HG02798 (cell line): Measurements from ENCODE around the gene MUSK.
"Not testable (repeated sequence)": the region's sequence is repeated elsewhere in the genome, so short reads cannot be mapped to it uniquely, and the experiment has no call there.

Source experiments
- ATAC-seq: cut with Tn5 transposase; IDR thresholded peaks from one replicate; pipeline ENCODE4 v1.9.1; 2021; ENCODE audit warnings: mild to moderate bottlenecking; ENCODE audit not compliant: unreplicated experiment, poor library complexity

The MUSK gene

GRCh38 chr9:110752766-110753165 lies 84.2 kb downstream of the MUSK start:
- ATAC-seq, result no peak

- no peak for ATAC-seq
Measured at GRCh38 chr9:110753731-110754231, 85.2 kb downstream of the MUSK start.

GRCh38 chr9:110755179-110755578 lies 86.6 kb downstream of the MUSK start:
- ATAC-seq, result no peak

GRCh38 chr9:110758201-110758600 lies 89.6 kb downstream of the MUSK start:
- no peak for ATAC-seq

- no peak for ATAC-seq
Measured at GRCh38 chr9:110762783-110763182, 94.2 kb downstream of the MUSK start.

- no peak for ATAC-seq
Measured at GRCh38 chr9:110763568-110763967, 95.0 kb downstream of the MUSK start.

- ATAC-seq, result no peak
Measured at GRCh38 chr9:110764006-110764405, 95.4 kb downstream of the MUSK start.

GRCh38 chr9:110765926-110766325 lies 97.3 kb downstream of the MUSK start:
- ATAC-seq, result no peak

- ATAC-seq, result no peak
Measured at GRCh38 chr9:110767559-110768063, 99.0 kb downstream of the MUSK start.

GRCh38 chr9:110768886-110769285 lies 100.3 kb downstream of the MUSK start:
- no peak for ATAC-seq

GRCh38 chr9:110769667-110770066 lies 101.1 kb downstream of the MUSK start:
- ATAC-seq, result no peak

- no peak for ATAC-seq
Measured at GRCh38 chr9:110775724-110776123, 107.1 kb downstream of the MUSK start.

- ATAC-seq, result no peak
Measured at GRCh38 chr9:110776221-110776620, 107.6 kb downstream of the MUSK start.

GRCh38 chr9:110777196-110777875 lies 108.7 kb downstream of the MUSK start:
- no peak for ATAC-seq

GRCh38 chr9:110777876-110778215 lies 109.3 kb downstream of the MUSK start:
- ATAC-seq, result no peak

GRCh38 chr9:110782701-110783100 lies 114.1 kb downstream of the MUSK start:
- ATAC-seq, result no peak

- ATAC-seq, result no peak
Measured at GRCh38 chr9:110784309-110784708, 115.7 kb downstream of the MUSK start.

GRCh38 chr9:110785166-110785565 lies 116.6 kb downstream of the MUSK start:
- no peak for ATAC-seq

GRCh38 chr9:110788396-110788795 lies 119.8 kb downstream of the MUSK start:
- ATAC-seq, result not testable (repeated sequence)

- no peak for ATAC-seq
Measured at GRCh38 chr9:110788871-110789270, 120.3 kb downstream of the MUSK start.

GRCh38 chr9:110797611-110798010 lies 129.0 kb downstream of the MUSK start:
- ATAC-seq, result no peak

GRCh38 chr9:110799396-110799795 lies 130.8 kb downstream of the MUSK start:
- ATAC-seq, result no peak
